Activated T-cell treated with anti-CD3 and anti-CD28 coated beads for 4 hours (primary cell): ENCODE measurements around the gene CAMK2D.

ENCODE experiments used
- DNase-seq: peaks from one replicate; pipeline ENCODE4 v3.0.0-alpha.2; 2020

Gene CAMK2D

DNA sequence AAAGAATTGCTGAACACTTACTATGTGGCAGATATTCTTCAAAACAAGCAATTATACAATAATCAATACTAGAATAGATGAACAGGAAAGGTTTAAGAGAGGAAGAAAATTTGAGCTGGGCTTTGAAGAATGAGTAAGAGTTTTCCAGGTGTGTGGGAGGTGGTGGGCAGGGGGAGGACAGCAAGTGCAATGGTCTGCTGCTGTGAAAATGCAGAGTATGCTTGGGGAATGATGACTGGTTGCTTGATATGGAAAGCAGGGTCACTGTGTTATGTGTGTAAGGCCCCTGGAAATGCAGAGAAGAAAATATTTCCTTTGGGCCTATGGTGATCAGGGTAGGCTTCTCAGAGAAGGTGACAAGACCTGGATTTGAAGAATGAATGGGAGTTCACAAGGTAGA is 300.3 kb downstream of the CAMK2D start:
- DNase-seq, result no peak

- no peak for DNase-seq
Observed at GRCh38 chr4:113457886-113458285, 303.7 kb downstream of the CAMK2D start.

DNA sequence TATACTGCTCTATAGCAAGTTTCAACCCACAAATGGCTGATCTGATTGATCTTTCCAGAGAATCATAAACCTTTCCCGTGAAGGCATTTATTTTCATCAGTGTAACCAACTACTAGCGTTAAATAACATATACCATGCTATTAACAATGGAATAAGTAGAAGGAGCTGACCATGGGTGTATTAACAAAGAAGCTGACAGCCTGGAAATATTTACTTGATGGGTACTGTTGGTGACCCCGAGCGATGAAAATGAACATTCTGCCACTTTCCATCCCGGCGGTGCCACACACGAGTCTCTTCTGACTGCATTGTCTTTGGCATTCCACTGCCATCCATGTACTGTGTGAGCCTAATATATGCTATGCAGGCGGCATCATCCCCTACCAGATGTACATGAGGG is 304.4 kb downstream of the CAMK2D start:
- no peak for DNase-seq

- DNase-seq, result no peak
Observed at GRCh38 chr4:113455061-113455460, 306.5 kb downstream of the CAMK2D start.

GRCh38 chr4:113452868-113453620 is 308.5 kb downstream of the CAMK2D start:
- no peak for DNase-seq

DNA sequence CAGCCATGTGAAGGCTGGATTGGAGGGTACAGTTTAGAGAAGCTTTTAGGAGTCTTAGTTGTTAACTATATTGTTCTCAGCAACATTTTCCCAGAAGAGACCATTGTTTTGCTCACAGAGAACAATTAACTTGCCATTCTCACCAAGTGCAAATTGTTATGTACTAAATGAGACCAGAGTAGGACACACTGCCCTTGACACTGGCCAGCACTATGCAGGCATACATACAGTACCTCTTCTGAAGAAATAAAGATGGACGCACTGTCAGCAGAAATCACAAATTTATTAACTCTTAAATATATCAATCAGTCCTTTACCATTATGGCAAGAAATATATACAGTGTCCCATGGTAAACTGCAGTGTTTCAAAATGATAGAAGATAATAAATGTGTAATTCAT is 309.4 kb downstream of the CAMK2D start:
- no peak for DNase-seq

- DNase-seq, result no peak
Observed at GRCh38 chr4:113450295-113451080, 311.1 kb downstream of the CAMK2D start.

DNA sequence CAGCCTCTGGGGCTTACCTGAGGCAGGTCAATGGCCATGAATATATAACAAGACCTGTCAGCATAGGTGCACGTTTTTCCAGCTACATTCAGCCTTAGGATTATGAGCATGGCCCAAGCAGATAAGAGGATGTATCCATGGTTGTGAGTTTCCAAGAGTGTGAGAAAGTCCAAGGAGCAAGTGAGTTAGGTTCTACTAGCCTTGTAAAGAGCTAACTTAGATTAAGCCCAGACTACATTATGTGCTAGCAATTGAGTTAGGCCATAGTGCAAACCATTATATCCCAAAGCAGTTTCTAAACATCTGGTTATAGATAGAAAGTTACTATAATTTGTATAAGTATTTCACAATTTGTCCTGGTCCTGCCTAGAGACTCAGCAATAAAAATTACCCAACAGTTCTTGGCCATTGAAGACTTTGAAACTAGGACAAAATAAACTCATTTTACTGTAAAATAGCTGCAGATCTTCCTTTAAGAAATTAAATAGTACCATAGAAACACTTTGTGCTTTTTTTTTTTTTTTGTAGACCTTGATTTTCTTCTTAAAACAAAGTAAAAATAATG is 312.0 kb downstream of the CAMK2D start:
- DNase-seq, result no peak

DNA sequence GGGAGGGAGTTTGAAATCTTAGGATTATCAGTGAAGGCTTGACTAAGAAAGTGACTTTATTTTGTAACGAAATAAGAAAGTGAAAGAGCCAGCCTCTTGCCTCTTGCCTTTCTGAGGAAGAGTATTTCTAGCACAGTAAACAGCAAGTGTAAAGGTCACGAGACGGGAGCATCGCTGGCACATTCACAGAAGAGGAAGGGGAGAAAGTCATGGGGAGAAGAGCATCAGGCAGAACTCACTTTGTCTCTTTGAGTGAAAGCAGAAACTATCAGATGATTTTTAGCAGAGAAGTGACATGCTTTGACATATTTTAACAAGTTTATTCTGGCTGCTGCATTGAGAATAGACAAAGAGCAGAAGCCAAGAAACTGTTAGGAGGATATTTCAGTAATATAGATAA is 313.8 kb downstream of the CAMK2D start:
- DNase-seq, result no peak

- DNase-seq, result no peak
Observed at GRCh38 chr4:113447061-113447460, 314.5 kb downstream of the CAMK2D start.

DNA sequence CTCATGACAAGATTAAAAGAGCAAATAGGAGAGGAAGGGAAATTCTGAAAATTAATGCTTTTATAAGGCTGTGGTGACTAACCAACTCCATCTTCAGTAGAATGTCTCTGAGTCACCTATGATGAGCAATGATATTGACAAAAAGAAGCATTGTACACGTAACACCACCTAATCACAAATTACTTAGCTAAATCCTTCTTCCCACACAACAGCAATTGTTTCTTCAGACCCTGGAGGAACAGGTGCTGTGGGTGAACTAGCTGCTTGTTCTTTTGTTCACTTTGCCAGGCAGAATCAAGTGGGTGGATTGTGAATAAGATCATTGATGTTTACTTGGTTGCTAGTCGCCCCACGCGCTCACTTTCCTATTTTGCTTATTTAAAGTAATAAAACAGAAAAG is 315.5 kb downstream of the CAMK2D start:
- DNase-seq, result no peak

GRCh38 chr4:113445286-113445685 is 316.3 kb downstream of the CAMK2D start:
- no peak for DNase-seq

DNA sequence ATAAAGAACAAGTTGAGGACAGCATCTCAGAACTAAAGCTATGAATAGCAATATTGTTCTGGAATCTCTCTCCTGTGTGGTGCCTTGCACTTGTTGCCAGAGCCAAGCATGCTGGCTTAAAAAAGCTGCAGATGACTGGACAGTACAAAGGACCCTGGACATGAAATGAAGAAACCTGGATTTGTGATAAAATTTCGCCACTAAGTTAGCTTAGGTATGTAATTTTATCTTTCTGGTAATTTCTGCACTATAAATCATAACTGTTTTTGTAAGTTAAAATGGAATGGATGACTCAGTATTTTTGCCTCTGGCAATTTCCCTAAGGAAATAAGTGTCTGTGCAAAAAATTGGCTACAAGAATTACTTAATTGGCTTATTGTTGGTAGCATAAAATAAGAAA is 317.2 kb downstream of the CAMK2D start:
- no peak for DNase-seq

DNA sequence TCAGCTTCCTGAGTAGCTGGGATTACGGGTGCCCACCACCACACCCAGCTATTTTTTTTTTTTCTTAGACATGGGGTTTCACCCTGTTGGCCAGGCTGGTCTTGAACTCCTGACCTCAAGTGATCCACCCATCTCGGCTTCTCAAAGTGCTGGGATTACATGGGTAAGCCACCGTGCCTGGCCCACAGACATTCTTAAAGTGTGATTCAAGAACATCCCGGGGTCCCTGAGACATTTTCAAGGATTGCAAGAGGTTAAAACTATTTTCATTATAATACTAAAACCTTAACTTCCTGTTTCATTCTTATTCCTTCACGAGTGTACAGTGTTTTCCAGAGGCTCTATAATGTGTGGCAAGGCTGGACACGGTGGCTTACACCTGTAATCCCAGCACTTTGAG is 318.7 kb downstream of the CAMK2D start:
- DNase-seq, result no peak

DNA sequence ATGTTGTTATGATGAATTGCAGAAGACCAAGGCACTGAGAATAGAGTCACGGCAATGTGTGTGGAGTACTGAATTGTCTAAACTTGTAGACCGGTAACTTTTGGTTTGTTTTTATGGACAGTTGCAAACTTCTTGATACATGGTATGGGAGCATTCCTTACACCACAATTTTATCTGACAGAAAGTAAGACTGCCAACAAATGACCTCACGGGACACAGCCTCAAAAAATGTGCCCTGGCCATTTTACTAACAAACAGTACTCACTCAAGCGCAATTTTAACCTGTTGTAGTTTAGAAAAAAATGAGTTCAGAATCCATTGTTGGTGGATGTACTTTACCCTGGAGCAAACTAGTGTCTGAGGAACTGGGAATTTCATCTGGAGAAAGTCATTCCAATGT is 321.2 kb downstream of the CAMK2D start:
- DNase-seq, result no peak

- DNase-seq, result no peak
Observed at GRCh38 chr4:113438596-113438995, 322.9 kb downstream of the CAMK2D start.

- no peak for DNase-seq
Observed at GRCh38 chr4:113437129-113437528, 324.4 kb downstream of the CAMK2D start.

GRCh38 chr4:113436360-113436759 is 325.2 kb downstream of the CAMK2D start:
- no peak for DNase-seq

DNA sequence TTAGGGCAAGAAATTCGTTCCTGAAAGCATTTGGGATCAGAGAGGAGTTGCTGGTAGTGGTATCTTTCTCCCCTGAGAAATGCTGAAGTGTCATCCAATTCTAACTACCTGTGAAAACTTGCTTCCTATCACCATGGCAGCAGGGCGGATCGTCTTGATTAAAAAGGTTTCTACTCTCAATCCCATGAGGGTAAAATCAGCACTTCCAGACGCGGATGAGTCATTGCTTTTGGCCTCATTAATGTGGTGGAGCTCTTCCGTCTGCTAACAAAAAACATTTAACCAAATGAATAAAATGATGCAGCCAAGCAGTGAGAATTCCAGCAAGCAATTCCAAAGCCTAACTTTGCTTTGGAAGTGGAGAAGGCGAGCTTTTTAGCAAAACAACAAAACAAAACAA is 325.6 kb downstream of the CAMK2D start:
- DNase-seq, result no peak

GRCh38 chr4:113434247-113434587 is 327.3 kb downstream of the CAMK2D start:
- no peak for DNase-seq

DNA sequence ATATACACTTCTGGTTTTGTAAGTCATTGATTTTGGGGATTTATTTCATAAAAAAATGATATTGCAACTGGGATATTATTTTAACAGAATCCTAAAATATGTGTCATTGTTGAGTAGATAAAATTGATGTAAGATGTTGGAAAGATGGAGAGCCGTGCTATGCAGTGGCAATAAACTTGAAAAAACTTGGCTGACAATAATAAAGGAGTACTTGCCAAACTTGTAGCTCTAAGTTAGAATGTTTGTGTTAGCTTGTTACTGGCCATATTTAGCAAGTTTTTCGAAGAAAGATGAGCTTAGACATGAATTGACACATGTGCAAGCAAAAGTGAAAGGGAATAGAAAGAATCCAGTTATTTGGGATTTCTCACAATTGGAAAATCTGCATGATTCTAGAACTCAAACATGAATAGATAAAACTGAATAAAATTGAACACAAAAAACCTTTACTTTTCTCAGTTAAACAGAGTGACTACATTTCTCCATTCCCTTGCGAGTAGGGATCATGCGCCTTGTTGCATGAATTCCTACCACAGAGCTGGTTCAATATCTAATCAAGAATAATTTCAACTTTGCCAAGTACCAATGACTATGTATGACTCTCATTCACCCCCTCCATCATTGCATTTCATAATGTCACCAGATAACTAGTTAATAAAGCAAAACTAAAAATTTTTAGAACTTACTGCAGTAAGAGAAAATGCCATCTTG is 327.8 kb downstream of the CAMK2D start:
- no peak for DNase-seq

- DNase-seq, result no peak
Observed at GRCh38 chr4:113433116-113433515, 328.4 kb downstream of the CAMK2D start.

DNA sequence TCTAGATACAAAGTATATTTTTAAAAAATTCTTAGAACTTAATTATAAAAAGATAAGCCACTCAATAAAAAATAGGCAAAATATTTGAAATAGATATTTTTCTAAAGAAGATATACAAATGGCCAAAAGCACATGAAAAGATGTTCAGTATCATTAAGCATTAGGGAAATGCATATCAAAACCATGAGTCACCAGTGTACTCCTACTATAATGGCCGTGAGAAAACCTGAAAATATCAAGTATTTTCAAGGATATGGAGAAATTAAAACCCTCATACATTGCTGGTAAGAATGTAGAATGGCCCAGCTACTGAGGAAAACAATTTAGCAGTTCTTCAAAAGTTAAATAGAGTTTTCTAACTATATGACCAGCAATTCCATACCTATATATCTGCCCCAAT is 337.9 kb downstream of the CAMK2D start:
- DNase-seq, result no peak

DNA sequence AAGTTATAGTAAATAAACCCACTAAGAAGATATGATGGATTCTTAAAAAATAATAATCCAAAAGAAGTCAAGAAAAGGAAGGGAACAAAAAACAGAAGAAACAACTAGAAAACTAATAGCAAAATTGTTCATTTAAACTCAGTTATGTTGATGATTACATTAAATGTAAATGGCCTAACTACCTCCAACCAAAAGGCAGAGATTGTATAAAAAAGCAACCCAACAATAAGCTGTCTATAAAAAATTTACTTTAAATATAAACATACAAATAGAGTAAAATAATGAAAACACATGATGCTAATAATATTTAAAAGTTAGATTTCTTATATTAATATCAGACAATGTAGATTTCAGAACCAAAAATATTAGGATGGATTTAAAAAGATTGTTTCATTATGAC is 340.6 kb downstream of the CAMK2D start:
- DNase-seq, result no peak
